Astrocyte of the spinal cord (primary cell): Measurements from ENCODE around the gene UPB1.

Source experiments
- DNase-seq: peaks from one replicate; pipeline ENCODE4 v3.0.0; 2011; ENCODE audit warnings: low read depth, low spot score
- H3K4me3 ChIP-seq: 2 replicates; pipeline ENCODE4 v1.5.1; 2011; ENCODE audit warnings: low read depth, mild to moderate bottlenecking, low read length, moderate library complexity
- in situ Hi-C: cut with HindIII; loops from 2 replicates; pipeline ENCODE4 v1.10.0; 2017; ENCODE audit warnings: low sequenced_read_pairs
- TF ChIP-seq, protein P1 (sequence below): IDR thresholded peaks from 2 replicates; pipeline ENCODE4 v1.5.1; 2012; ENCODE audit warnings: low read depth, mild to moderate bottlenecking, low read length, inconsistent platforms

Gene UPB1

DNA sequence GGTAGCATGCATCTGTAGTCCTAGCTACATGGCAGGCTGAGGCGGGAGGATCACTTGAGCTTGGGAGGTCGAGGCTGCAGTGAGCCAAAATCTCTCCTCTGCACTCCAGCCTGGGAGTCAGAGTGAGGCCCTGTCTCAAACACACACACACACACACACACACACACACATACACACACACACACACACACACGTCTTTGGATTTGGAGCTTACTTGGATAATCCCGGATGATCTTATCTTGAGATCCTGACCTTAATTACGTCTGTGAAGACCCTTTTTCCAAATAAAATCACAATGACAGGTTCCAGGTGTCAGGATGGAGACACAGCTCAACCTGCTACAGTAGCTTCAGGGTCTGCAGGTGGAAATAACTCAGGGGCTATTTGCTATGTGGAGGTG lies 1.1 kb downstream of the UPB1 start:
- TF ChIP-seq, protein P1, sequence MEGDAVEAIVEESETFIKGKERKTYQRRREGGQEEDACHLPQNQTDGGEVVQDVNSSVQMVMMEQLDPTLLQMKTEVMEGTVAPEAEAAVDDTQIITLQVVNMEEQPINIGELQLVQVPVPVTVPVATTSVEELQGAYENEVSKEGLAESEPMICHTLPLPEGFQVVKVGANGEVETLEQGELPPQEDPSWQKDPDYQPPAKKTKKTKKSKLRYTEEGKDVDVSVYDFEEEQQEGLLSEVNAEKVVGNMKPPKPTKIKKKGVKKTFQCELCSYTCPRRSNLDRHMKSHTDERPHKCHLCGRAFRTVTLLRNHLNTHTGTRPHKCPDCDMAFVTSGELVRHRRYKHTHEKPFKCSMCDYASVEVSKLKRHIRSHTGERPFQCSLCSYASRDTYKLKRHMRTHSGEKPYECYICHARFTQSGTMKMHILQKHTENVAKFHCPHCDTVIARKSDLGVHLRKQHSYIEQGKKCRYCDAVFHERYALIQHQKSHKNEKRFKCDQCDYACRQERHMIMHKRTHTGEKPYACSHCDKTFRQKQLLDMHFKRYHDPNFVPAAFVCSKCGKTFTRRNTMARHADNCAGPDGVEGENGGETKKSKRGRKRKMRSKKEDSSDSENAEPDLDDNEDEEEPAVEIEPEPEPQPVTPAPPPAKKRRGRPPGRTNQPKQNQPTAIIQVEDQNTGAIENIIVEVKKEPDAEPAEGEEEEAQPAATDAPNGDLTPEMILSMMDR: no peak
- in situ Hi-C loops: no loop called here
- no peak for DNase-seq
- no peak overlapping the region for H3K4me3 ChIP-seq

DNA sequence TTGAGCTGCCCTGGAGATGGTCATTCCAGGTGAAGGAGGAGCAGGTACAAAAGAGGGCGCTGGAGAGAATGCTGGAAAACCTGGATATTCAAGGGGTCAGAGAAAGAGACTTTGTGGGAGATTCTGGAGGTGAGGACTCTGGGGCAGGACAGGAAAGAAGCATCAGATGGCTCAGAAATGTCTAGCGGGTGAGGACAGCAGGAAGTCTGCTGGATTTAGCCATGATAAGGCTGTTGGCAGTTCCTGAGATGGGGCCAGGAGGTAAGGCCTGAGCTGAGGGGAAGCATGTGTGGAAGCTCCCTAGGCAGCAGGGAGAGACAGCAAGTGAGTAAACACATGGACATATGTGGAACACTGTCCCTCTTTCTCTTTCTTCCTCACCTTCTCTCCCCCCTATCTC lies 1.5 kb downstream of the UPB1 start:
- TF ChIP-seq, protein P1: no peak
- in situ Hi-C loops: no loop called here
- no peak overlapping the region for H3K4me3 ChIP-seq
- no peak for DNase-seq

DNA sequence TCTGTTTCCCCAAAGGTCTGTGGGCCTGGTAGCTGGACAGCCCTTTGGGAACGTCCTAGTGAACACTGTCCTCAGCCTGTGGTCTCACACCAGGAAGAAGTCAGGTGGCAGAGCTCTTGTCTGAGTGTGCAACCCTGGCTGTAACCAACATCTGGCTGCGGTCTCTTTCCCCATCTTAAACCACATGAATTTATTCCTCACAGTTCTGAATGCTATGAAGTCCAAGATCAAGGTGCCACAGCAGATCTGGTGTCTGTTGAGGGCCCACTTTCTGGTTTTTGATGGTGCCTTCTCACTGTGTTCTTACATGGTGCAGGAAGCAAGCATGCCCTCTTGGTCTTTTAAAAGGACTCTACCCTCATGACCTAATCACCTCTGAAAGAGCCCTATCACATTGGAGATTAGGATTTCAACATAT lies 2.7 kb downstream of the UPB1 start:
- in situ Hi-C loops: no loop called here
- no peak for DNase-seq
- TF ChIP-seq, protein P1: no peak
- H3K4me3 ChIP-seq: no peak overlapping the region

DNA sequence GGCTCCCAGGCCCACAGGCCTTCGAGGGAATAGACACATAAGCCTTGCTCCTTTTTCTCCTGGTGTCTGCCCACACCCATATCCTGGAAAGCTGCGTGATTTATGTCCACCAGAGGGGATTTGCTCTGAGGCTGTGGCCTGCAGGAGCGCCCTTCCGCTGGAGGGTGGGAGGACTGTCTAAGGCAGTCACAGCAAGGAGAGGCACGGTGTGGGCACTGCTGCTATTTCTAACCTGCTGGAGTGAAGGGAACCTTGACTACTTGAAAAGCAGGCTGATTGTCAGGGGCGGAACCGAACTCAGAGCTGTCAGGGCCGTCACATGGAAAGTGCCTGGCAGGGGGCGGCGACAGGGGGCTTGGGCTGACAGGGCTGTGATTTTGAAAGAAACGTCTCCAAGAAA lies 3.7 kb downstream of the UPB1 start:
- TF ChIP-seq, protein P1: no peak
- in situ Hi-C loops: no loop called here
- H3K4me3 ChIP-seq: no peak overlapping the region
- DNase-seq: no peak

DNA sequence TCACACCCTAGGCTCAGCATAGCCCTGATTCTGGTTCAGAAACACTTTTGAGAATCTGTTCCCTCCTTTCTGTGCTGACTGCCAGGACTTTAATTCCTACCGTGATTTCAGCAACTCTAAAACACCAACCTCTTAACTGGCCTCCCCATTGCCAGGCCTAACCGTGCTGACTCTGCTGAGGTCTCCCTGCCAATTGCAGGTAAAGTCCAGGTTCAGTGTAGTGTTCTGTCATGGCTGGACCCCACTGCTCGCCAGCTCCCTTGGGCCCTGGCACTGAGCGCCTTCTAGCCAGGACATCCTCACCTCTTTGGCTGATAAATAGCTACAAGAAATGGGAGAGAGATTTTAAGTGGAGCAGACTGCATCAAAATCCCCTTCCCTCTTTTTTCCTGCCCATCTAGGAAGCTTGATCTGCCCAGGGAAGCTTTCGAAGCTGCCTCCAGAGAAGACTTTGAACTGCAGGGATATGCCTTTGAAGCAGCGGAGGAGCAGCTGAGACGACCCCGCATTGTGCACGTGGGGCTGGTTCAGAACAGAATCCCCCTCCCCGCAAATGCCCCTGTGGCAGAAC lies 4.7 kb downstream of the UPB1 start:
- in situ Hi-C loops: no loop called here
- H3K4me3 ChIP-seq: no peak overlapping the region
- TF ChIP-seq, protein P1: no peak
- no peak for DNase-seq

DNA sequence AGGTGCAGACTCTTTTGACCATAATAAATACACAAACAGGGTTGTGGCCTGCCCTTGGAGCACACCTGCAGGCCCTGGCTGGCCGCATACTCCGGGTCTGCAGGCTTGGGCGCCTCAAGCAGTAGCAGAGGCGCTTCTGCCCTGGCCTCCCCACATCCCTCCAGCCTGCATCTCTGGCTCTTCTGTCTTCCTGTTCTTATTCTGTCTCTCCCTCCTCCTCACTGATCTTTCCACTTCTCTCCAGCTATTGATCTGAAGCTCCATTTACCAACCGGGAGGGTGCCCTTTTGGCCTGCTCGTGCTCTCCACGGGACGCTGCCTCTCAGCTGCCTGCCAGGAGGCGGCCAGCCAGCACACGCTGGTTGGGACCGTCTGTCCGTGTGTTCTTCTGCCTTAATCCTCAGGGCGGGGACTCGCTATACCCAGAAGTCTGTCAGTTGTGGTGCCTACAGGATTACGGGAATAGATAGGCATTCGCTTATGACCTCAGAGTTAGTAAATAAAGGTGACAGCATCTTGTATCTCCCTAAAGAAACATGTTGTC lies 5.2 kb downstream of the UPB1 start:
- DNase-seq: no peak
- in situ Hi-C loops: no loop called here
- TF ChIP-seq, protein P1: no peak

More for the DNA sequence above, 5.2 kb downstream of the UPB1 start:
- no peak overlapping the region for H3K4me3 ChIP-seq
